HepG2 (cell line): ENCODE data around the gene HSPA5. TPM values are rescaled to one million over a fixed set of nuclear protein-coding genes. Genes with fewer than 3 reads are reported as not detected.

Experiments
- AHDC1 ChIP-seq: sonication (generic); formaldehyde crosslinking; IDR thresholded peaks from 2 replicates; pipeline ENCODE4 v1.5.1; 2020; ENCODE audit warnings: mild to moderate bottlenecking, missing genetic modification reagents, borderline replicate concordance
- ARID4A ChIP-seq: sonication (generic); formaldehyde crosslinking; IDR thresholded peaks from 2 replicates; pipeline ENCODE4 v1.5.0; 2020; ENCODE audit warnings: mild to moderate bottlenecking, missing genetic modification reagents, borderline replicate concordance
- CHD2 ChIP-seq: IDR thresholded peaks from 2 replicates; pipeline ENCODE4 v1.6.1; 2011; ENCODE audit warnings: low read depth, low read length, improper control_type of control experiment
- GPBP1L1 ChIP-seq: sonication (generic); formaldehyde crosslinking; IDR thresholded peaks from 2 replicates; pipeline ENCODE4 v1.5.0; 2020; ENCODE audit warnings: mild to moderate bottlenecking, missing genetic modification reagents
- IRX3 ChIP-seq: sonication (generic); formaldehyde crosslinking; IDR thresholded peaks from 2 replicates; pipeline ENCODE4 v1.8.1; 2023; ENCODE audit warnings: mild to moderate bottlenecking, low read depth, missing genetic modification reagents, borderline replicate concordance
- NFE2 ChIP-seq: sonication (generic); formaldehyde crosslinking; IDR thresholded peaks from 2 replicates; pipeline ENCODE4 v1.4.0; 2020; ENCODE audit warnings: missing genetic modification reagents
- RFX3 ChIP-seq: IDR thresholded peaks from 2 replicates; pipeline ENCODE4 v1.6.1; 2016; ENCODE audit warnings: missing biosample characterization, missing genetic modification reagents
- SAP130 ChIP-seq: IDR thresholded peaks from 2 replicates; pipeline ENCODE4 v1.6.1; 2016; ENCODE audit warnings: low read depth
- XBP1 ChIP-seq: sonication (generic); formaldehyde crosslinking; IDR thresholded peaks from 2 replicates; pipeline ENCODE4 v1.5.0; 2020; ENCODE audit warnings: missing genetic modification reagents
- ZNF124 ChIP-seq: sonication (generic); formaldehyde crosslinking; IDR thresholded peaks from 2 replicates; pipeline ENCODE4 v1.4.0; 2020; ENCODE audit warnings: missing genetic modification reagents
- ZNF574 ChIP-seq: sonication (generic); formaldehyde crosslinking; IDR thresholded peaks from 2 replicates; pipeline ENCODE4 v1.4.0; 2020; ENCODE audit warnings: missing genetic modification reagents
- ZNF619 ChIP-seq: sonication (generic); formaldehyde crosslinking; IDR thresholded peaks from 2 replicates; pipeline ENCODE4 v1.4.0; 2020; ENCODE audit warnings: mild to moderate bottlenecking, missing genetic modification reagents
- ZNF83 ChIP-seq: sonication (generic); formaldehyde crosslinking; IDR thresholded peaks from 2 replicates; pipeline ENCODE4 v1.4.0; 2020; ENCODE audit warnings: missing genetic modification reagents, mild to moderate bottlenecking, borderline replicate concordance
- polyA plus RNA-seq, 8 experiments: library from polyadenylated mRNA; depleted of rRNA in 3 of 8; stranded (reverse) in 7 of 8; unstranded in 1 of 8; fragments of >200 nt; fragmentation: Illumina TruSeq in 4 of 8; extraction: Trizol in 4 of 8; gene quantifications; 2 replicates each; pipeline versions ENCODE4 v1.2.1 to v1.2.3, GENCODE V29; 2011 to 2016; ENCODE audit warnings: low read depth in 4 of 8, missing spikeins in 1 of 8, mixed read lengths in 1 of 8; ENCODE audit not compliant: insufficient read depth in 1 of 8
- total RNA-seq, 5 experiments: library from RNA; depleted of rRNA; stranded (reverse); fragments of >200 nt; fragmentation: Illumina TruSeq; extraction: Trizol; gene quantifications; 2 replicates each; pipeline ENCODE4 v1.2.3, GENCODE V29; 2016; ENCODE audit warnings: low read depth in 1 of 5

The HSPA5 gene
- total and polyA plus RNA-seq, 2 of the 13 experiments (the other 11 are each of a cell fraction or from before 2014, with no cell fraction given), result 201 to 206 TPM

GRCh38 chr9:125189361-125190289 is 51.5 kb downstream of the HSPA5 start, which contains the start of gene PPP6C (continued):
- TF ChIP-seq IRX3 (CRISPR knock-in tag), result no peak
- TF ChIP-seq CHD2, result peak; percentile 58; the same call in 1 of the 2 replicates
- no peak for TF ChIP-seq NFE2
- 0 out of 2 replicates have a peak, but pooled peaks have one; percentile 23 for TF ChIP-seq ZNF619
- TF ChIP-seq AHDC1 (CRISPR knock-in tag), result 0 out of 2 replicates have a peak, but pooled peaks have one; percentile 13
- no peak for TF ChIP-seq GPBP1L1 (CRISPR knock-in tag)
- TF ChIP-seq RFX3 (CRISPR knock-in tag), result no peak
- peak; percentile 87 for TF ChIP-seq ZNF124 (CRISPR knock-in tag)
- TF ChIP-seq ZNF574, result peak; percentile 97
- no peak for TF ChIP-seq ZNF83 (CRISPR knock-in tag)
- TF ChIP-seq SAP130 (CRISPR knock-in tag), result peak; percentile 86
- no peak for TF ChIP-seq XBP1 (CRISPR knock-in tag)
- peak; percentile 81 for TF ChIP-seq ARID4A (CRISPR knock-in tag)
